H1 (cell line): ENCODE measurements around the gene SHLD3. TPM values are rescaled to one million over a fixed set of nuclear protein-coding genes. Genes with fewer than 3 reads are reported as not detected.

Experiments
- CTCF ChIA-PET: fragments of 300-600 bp; sonication (Branson Sonifier 250); formaldehyde crosslinking; loops from one replicate; lab custom pipeline; 2021; ENCODE audit not compliant: partially characterized antibody; lab: Charles Lee
- POLR2A ChIA-PET: fragments of 300-600 bp; sonication (Branson Sonifier 250); formaldehyde crosslinking; loops from one replicate; lab custom pipeline; 2021; ENCODE audit warnings: inconsistent platforms; ENCODE audit not compliant: partially characterized antibody; lab: Charles Lee
- DNase-seq, 2 experiments: peaks; one replicate each; pipeline versions ENCODE4 v3.0.0 to v3.0.0-alpha.2; 2010 to 2022; ENCODE audit warnings: low spot score in 2 of 2, low read depth in 1 of 2, mixed read lengths in 1 of 2
- FAIRE-seq: peaks from 2 replicates; lab custom pipeline; 2011; peaks lifted over from hg19 to GRCh38; lab: Jason Lieb, UNC
- H2AFZ ChIP-seq: 2 replicates; pipeline ENCODE4 v1.8.1; 2012; ENCODE audit warnings: low read length, inconsistent platforms
- H2AK5ac ChIP-seq: 2 replicates; pipeline ENCODE4 v1.6.1; 2013; ENCODE audit warnings: low read depth, low read length
- H2BK120ac ChIP-seq: replicated peaks from 2 replicates; pipeline ENCODE3; 2013; ENCODE audit warnings: low read depth, low read length, inconsistent platforms
- H2BK12ac ChIP-seq: 2 replicates; pipeline ENCODE4 v1.6.1; 2013; ENCODE audit warnings: low read depth, low read length
- H2BK15ac ChIP-seq: 2 replicates; pipeline ENCODE4 v1.6.1; 2013; ENCODE audit warnings: low read length
- H2BK20ac ChIP-seq: 2 replicates; pipeline ENCODE4 v1.6.1; 2013; ENCODE audit warnings: low read length
- H2BK5ac ChIP-seq: 2 replicates; pipeline ENCODE4 v1.6.1; 2013; ENCODE audit warnings: low read depth, low read length
- H3K14ac ChIP-seq: 2 replicates; pipeline ENCODE4 v1.6.1; 2013; ENCODE audit warnings: inconsistent platforms; ENCODE audit not compliant: insufficient read length
- H3K18ac ChIP-seq: 2 replicates; pipeline ENCODE4 v1.6.1; 2013; ENCODE audit warnings: low read length; ENCODE audit errors: extremely low read depth
- H3K23ac ChIP-seq: 2 replicates; pipeline ENCODE4 v1.6.1; 2013; ENCODE audit warnings: inconsistent platforms; ENCODE audit not compliant: insufficient read length
- H3K23me2 ChIP-seq: 2 replicates; pipeline ENCODE4 v1.6.1; 2013; ENCODE audit warnings: low read depth, low read length
- H3K27ac ChIP-seq: 2 replicates; pipeline ENCODE4 v1.6.1; 2011; ENCODE audit warnings: low read depth, low read length, inconsistent platforms
- H3K27me3 ChIP-seq, 4 experiments: replicated peaks in 1 of 4; 1 replicate in 1 of 4; 2 replicates in 3 of 4; pipeline versions ENCODE4 v1.6.1 to v1.8.1; 2011 to 2013; ENCODE audit warnings: low read length in 3 of 4, mild to moderate bottlenecking in 3 of 4, inconsistent platforms in 2 of 4, mixed read lengths in 2 of 4, moderate library complexity in 1 of 4; ENCODE audit not compliant: control insufficient read depth in 3 of 4, insufficient read depth in 3 of 4; ENCODE audit errors: extremely low read depth in 1 of 4
- H3K36me3 ChIP-seq, 4 experiments: 2 replicates each; pipeline versions ENCODE4 v1.6.1 to v1.8.1; 2011 to 2013; ENCODE audit warnings: mild to moderate bottlenecking in 4 of 4, low read length in 3 of 4, moderate library complexity in 2 of 4, control low read depth in 1 of 4, inconsistent platforms in 1 of 4; ENCODE audit not compliant: insufficient read depth in 4 of 4, control insufficient read depth in 2 of 4
- H3K4ac ChIP-seq: replicated peaks from 2 replicates; pipeline ENCODE3; 2013; ENCODE audit warnings: low read length, low read depth, mixed read lengths, inconsistent platforms; ENCODE audit not compliant: insufficient read length
- H3K4me1 ChIP-seq, 4 experiments: replicated peaks in 1 of 4; 1 replicate in 1 of 4; 2 replicates in 3 of 4; pipeline versions ENCODE4 v1.6.1 to v1.8.1; 2011 to 2013; ENCODE audit warnings: low read length in 3 of 4, inconsistent platforms in 2 of 4, mixed read lengths in 1 of 4; ENCODE audit not compliant: insufficient read depth in 4 of 4, control insufficient read depth in 3 of 4
- H3K4me2 ChIP-seq, 2 experiments: 2 replicates each; pipeline versions ENCODE4 v1.6.1 to v1.8.1; 2011 to 2013; ENCODE audit warnings: low read depth in 2 of 2, low read length in 2 of 2, control low read depth in 1 of 2, inconsistent platforms in 1 of 2, mild to moderate bottlenecking in 1 of 2; ENCODE audit not compliant: insufficient read depth in 1 of 2
- H3K4me3 ChIP-seq, 4 experiments: fragments of 200-600, 300-600 bp in 1 of 4; sonication (generic), shearing (Covaris generic), sonication (Bioruptor Twin) in 1 of 4; 2 replicates each; pipeline versions ENCODE4 v1.5.1 to v1.8.1; 2011 to 2016; ENCODE audit warnings: low read length in 4 of 4, low read depth in 3 of 4, control low read depth in 2 of 4, inconsistent platforms in 2 of 4, mild to moderate bottlenecking in 2 of 4, mixed read lengths in 1 of 4, moderate library complexity in 1 of 4; ENCODE audit not compliant: insufficient read depth in 2 of 4; ENCODE audit errors: extremely low read depth in 1 of 4
- H3K56ac ChIP-seq: replicated peaks from 2 replicates; pipeline ENCODE3; 2013; ENCODE audit warnings: low read depth, mild to moderate bottlenecking, mixed read lengths, low read length, inconsistent platforms; ENCODE audit not compliant: insufficient read length
- H3K79me1 ChIP-seq: 2 replicates; pipeline ENCODE4 v1.6.1; 2013; ENCODE audit warnings: low read depth, low read length, control low read depth
- H3K79me2 ChIP-seq, 2 experiments: 2 replicates each; pipeline versions ENCODE4 v1.6.1 to v1.8.1; 2012 to 2013; ENCODE audit warnings: low read length in 2 of 2, mild to moderate bottlenecking in 2 of 2, inconsistent platforms in 1 of 2; ENCODE audit not compliant: insufficient read depth in 2 of 2, control insufficient read depth in 1 of 2
- H3K9ac ChIP-seq, 4 experiments: replicated peaks in 1 of 4; 1 replicate in 1 of 4; 2 replicates in 3 of 4; pipeline versions ENCODE4 v1.6.1 to v1.8.1; 2011 to 2013; ENCODE audit warnings: low read depth in 3 of 4, low read length in 3 of 4, control low read depth in 2 of 4, mild to moderate bottlenecking in 2 of 4, moderate library complexity in 2 of 4, inconsistent platforms in 1 of 4; ENCODE audit errors: extremely low read depth in 1 of 4
- H3K9me3 ChIP-seq, 2 experiments: 2 replicates each; pipeline versions ENCODE4 v1.6.1 to v1.8.1; 2012 to 2013; ENCODE audit warnings: mild to moderate bottlenecking in 2 of 2, moderate library complexity in 2 of 2, control low read depth in 1 of 2, inconsistent platforms in 1 of 2, low read depth in 1 of 2, low read length in 1 of 2, mixed read lengths in 1 of 2; ENCODE audit not compliant: insufficient read depth in 2 of 2
- H4K20me1 ChIP-seq, 2 experiments: replicated peaks in 1 of 2; 2 replicates each; pipeline versions ENCODE3 to v1.8.1; 2011 to 2013; ENCODE audit warnings: inconsistent platforms in 2 of 2, low read length in 2 of 2, mild to moderate bottlenecking in 1 of 2; ENCODE audit not compliant: insufficient read depth in 2 of 2, control insufficient read depth in 1 of 2
- H4K5ac ChIP-seq: 2 replicates; pipeline ENCODE4 v1.6.1; 2013; ENCODE audit warnings: low read length, low read depth, mixed read lengths, inconsistent platforms; ENCODE audit not compliant: insufficient read length
- H4K8ac ChIP-seq: 2 replicates; pipeline ENCODE4 v1.8.0; 2013; ENCODE audit warnings: mild to moderate bottlenecking, moderate library complexity, low read length, inconsistent platforms; ENCODE audit not compliant: insufficient read depth; ENCODE audit errors: extremely low read depth
- H4K91ac ChIP-seq: replicated peaks from 2 replicates; pipeline ENCODE3; 2013; ENCODE audit warnings: low read length, mixed read lengths, inconsistent platforms; ENCODE audit not compliant: insufficient read length
- CHD2 ChIP-seq: IDR thresholded peaks from 2 replicates; pipeline ENCODE4 v1.6.1; 2012; ENCODE audit warnings: low read length, improper control_type of control experiment
- HDAC2 ChIP-seq, 2 experiments: fragments of 300-600 bp in 1 of 2; sonication (generic) in 1 of 2; IDR thresholded peaks; 2 replicates each; pipeline ENCODE4 v1.6.1; 2011 to 2012; ENCODE audit warnings: low read depth in 2 of 2, low read length in 2 of 2, mild to moderate bottlenecking in 2 of 2, moderate library complexity in 2 of 2, borderline replicate concordance in 1 of 2, inconsistent platforms in 1 of 2
- TAF7 ChIP-seq: optimal IDR thresholded peaks from 2 replicates; pipeline ENCODE3; 2011; ENCODE audit warnings: low read depth, mild to moderate bottlenecking, inconsistent platforms, low read length, moderate library complexity, borderline replicate concordance
- YY1 ChIP-seq: IDR thresholded peaks from 2 replicates; pipeline ENCODE4 v1.6.1; 2011; ENCODE audit warnings: low read depth, mild to moderate bottlenecking, low read length
- WGBS, 2 experiments: shearing (Covaris generic) in 1 of 2; methylation state at CpG; one replicate each; pipeline versions ENCODE4 v1.1.6 to v1.1.7; 2013 to 2015; ENCODE audit warnings: low lambda C conversion rate in 2 of 2, mixed read lengths in 2 of 2, inconsistent platforms in 1 of 2, low coverage in 1 of 2, missing lambda C conversion rate in 1 of 2; ENCODE audit not compliant: insufficient replicate concordance in 2 of 2, insufficient coverage in 1 of 2, insufficient read length in 1 of 2; ENCODE audit errors: extremely low coverage in 1 of 2, missing lambda C conversion rate in 1 of 2; 5-methylcytosine and 5-hydroxymethylcytosine counted together
- polyA plus RNA-seq, 7 experiments: library from polyadenylated mRNA; depleted of rRNA in 3 of 7; stranded (reverse) in 5 of 7; unstranded in 2 of 7; fragments of >200 nt in 5 of 7; fragments of 200-250 nt in 2 of 7; gene quantifications; 1 replicate in 5 of 7; 2 replicates in 1 of 7; 4 replicates in 1 of 7; pipeline versions ENCODE4 v1.2.1 to v1.2.3, GENCODE V29; 2011 to 2013; ENCODE audit warnings: missing spikeins in 2 of 7, mixed read lengths in 2 of 7
- total RNA-seq: library from RNA; stranded (reverse); fragmentation: NEBNext Ultra II Directional; extraction: Animal tissue kit (Norgen Biotek cat#: 25700); gene quantifications from 2 replicates; pipeline ENCODE4 v1.2.1, GENCODE V29; 2021

SHLD3 gene
- total and polyA plus RNA-seq, 2 of the 8 experiments (the other 6 are each of a cell fraction or from before 2014, with no cell fraction given): 1.9 to 3.2 TPM

- WGBS, 2 experiments: 71% methylated on average over 6 of the region's 6 CpGs; no CpG with 5 or more reads in 1 of the 2 experiments
- no peak overlapping the region for H3K4ac ChIP-seq
- H2BK120ac ChIP-seq: no peak overlapping the region
- peak overlapping the region in 1 of 4 experiments; percentile 43; a peak in 1 of 7 replicates for H3K9ac ChIP-seq
- H3K18ac ChIP-seq: no peak overlapping the region
- no peak overlapping the region for H2BK5ac ChIP-seq
- no peak overlapping the region; the same call in 1 of the 2 replicates for H3K27ac ChIP-seq
- DNase-seq (no peak), FAIRE-seq (no peak)
- H4K20me1 ChIP-seq: no peaks in the 10 kb centered on the region
- H3K23me2 ChIP-seq: peaks cover 3% of the 10 kb centered on the region
- H2BK20ac ChIP-seq: no peak overlapping the region
- no peak overlapping the region for H4K5ac ChIP-seq
- no peaks in the 10 kb centered on the region for H3K27me3 ChIP-seq
- peaks cover 0 to 4% (median 2%) of the 10 kb centered on the region in 4 experiments; a peak in 3 of 7 replicates for H3K4me1 ChIP-seq
- no peak overlapping the region for H4K8ac ChIP-seq
- H4K91ac ChIP-seq: no peak overlapping the region
- no peak overlapping the region for H3K14ac ChIP-seq
- no peaks in the 10 kb centered on the region for H3K9me3 ChIP-seq
- TF ChIP-seq YY1: peak; percentile 44; the same call in 1 of the 2 replicates
- TF ChIP-seq CHD2: no peak
- TF ChIP-seq TAF7: no peak
- TF ChIP-seq HDAC2 (IDR thresholded peaks at IDR 0.05; ENCODE audit: borderline replicate concordance in 1 of 2, low read depth in 2 of 2, low read length in 2 of 2): no peak
- peak overlapping the region; percentile 70 to 87 for H3K4me2 ChIP-seq
- peak overlapping the region; percentile 92 to 97 (median 96) for H3K4me3 ChIP-seq
- no peak overlapping the region for H2AFZ ChIP-seq
- no peak overlapping the region for H3K23ac ChIP-seq
- H3K36me3 ChIP-seq: peaks cover 0 to 8% (median 3%) of the 10 kb centered on the region in 4 experiments; a peak in 3 of 8 replicates
- H2BK15ac ChIP-seq: no peak overlapping the region
- H2AK5ac ChIP-seq: no peak overlapping the region
- no peak overlapping the region for H2BK12ac ChIP-seq
- peaks cover 5 to 66% of the 10 kb centered on the region in 2 experiments; a peak in 3 of 4 replicates for H3K79me2 ChIP-seq
- ChIA-PET CTCF (interaction anchor here (0.7 kb wide), 2 partner anchors 102 to 327 kb away, joined by 3 read pairs; no protein-coding TSS in a partner anchor), POLR2A (interaction anchor here (0.7 to 1.7 kb wide), 5 partner anchors 8 to 97 kb away, joined by 3 to 4 read pairs (median 3); partner anchors contain the start of genes CENPK and PPWD1)
- H3K79me1 ChIP-seq: no peaks in the 10 kb centered on the region
- no peak overlapping the region for H3K56ac ChIP-seq
These were observed 916 bp downstream of the SHLD3 start for GRCh38 chr5:65625743-65626142.
